ENCODE measurements around the gene ANKRD63.

DNA sequence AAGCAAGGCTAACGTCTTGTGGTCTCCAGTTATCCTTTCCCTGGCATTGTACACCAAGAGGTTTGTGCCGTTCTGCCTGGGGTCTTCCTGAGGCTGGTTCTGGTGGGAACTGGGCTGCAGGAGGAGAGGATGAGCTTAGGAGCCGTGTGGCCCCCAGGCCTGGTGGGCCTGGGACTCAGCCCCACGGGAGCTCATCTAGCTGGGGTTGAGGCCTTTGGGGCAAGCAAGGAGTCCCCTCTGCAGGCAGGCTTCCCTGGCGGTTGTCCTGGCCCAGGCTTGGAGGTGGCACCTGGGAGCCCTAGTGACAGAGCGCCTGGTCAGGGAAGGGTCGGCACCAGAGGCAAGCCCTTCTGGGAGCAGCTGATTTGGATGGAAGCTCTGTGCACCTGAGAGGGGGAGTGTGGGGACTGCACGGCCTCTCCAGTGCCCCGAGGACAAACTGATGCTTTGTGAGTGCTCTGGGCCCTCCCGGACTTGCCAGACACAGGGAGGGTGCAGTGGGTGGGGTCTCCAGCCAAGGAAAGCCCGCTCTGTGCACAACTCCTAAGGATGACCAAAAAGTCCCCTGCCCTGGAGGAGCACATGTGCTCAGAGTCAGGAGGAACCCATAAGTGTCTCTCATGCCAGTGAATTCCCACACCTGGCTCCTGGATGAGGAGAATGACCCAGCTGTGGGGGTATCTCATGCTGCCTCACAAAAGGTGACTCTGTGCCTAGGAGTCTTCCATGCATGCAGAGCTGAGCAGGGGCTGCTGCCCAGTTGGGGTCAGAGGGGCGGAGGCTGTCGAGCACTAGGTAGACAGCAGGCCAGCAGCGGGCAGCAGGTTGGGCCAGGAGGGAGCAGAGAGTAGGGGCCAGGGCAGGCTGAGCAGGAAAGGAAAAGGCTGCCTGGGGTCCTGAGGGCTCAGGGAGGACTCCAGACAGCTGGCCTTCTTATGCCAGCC lies 41.3 kb downstream of the ANKRD63 start:
- TF ChIP-seq, protein P1, sequence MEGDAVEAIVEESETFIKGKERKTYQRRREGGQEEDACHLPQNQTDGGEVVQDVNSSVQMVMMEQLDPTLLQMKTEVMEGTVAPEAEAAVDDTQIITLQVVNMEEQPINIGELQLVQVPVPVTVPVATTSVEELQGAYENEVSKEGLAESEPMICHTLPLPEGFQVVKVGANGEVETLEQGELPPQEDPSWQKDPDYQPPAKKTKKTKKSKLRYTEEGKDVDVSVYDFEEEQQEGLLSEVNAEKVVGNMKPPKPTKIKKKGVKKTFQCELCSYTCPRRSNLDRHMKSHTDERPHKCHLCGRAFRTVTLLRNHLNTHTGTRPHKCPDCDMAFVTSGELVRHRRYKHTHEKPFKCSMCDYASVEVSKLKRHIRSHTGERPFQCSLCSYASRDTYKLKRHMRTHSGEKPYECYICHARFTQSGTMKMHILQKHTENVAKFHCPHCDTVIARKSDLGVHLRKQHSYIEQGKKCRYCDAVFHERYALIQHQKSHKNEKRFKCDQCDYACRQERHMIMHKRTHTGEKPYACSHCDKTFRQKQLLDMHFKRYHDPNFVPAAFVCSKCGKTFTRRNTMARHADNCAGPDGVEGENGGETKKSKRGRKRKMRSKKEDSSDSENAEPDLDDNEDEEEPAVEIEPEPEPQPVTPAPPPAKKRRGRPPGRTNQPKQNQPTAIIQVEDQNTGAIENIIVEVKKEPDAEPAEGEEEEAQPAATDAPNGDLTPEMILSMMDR (conservative IDR thresholded peaks at IDR 0.05; ENCODE audit: low read depth, low read length), result no peak
- no peak for TF ChIP-seq EZH2phosphoT487 (IDR thresholded peaks at IDR 0.05; ENCODE audit: borderline replicate concordance, low read length)
